Measurements from ENCODE around the gene MSX1. TPM values are rescaled to one million over a fixed set of nuclear protein-coding genes. Genes with fewer than 3 reads are reported as not detected.

Gene MSX1
- polyA plus RNA-seq, 6 donors from 2014 or later, result not detected

GRCh38 chr4:4862665-4863482 lies 3.4 kb downstream of the MSX1 start:
- Mint-ChIP-seq H3K27ac (peak overlapping the region in 4 of 6 donors; percentile 74 to 98 (median 80)), H3K9me3 (peaks cover 4 to 51% (median 19%) of the 10 kb centered on the region in 7 donors), H3K4me1 (peaks cover 25 to 48% (median 47%) of the 10 kb centered on the region in 3 donors), H3K36me3 (peaks cover 0 to 17% of the 10 kb centered on the region in 2 donors), H3K27me3 (peaks cover 55 to 73% (median 65%) of the 10 kb centered on the region in 3 donors), H3K4me3 (peak overlapping the region in 5 of 8 donors; percentile 6 to 90 (median 73))
- DNase-seq, result no peak
- ATAC-seq (ENCODE audit: low read depth in 2 of 2), result no peak

DNA sequence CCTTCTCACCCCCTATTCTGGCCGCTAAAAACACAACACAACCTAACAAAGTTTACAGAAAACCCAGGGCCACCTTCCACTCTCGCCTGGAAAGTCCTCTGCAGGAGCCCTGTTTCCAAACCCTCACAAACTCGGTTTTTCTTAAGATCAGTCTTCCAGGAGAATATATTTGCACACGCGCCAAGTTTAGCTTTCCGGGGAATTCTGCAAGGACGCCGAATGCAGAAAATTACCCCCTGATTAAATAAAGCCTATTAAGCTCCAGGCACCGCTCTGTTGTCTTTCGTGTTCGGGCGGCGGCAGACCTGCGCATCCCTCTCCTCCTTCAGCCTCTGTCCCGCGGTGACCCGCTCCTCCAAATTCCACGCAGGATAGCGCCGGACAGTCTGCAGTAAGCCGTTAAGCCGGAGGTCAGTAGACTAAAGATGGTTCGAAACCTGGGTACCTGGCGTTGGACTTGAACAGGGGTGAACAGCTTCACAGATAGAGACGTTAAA lies 5.0 kb downstream of the MSX1 start:
- Mint-ChIP-seq H3K9me3 (peaks cover 4 to 45% (median 20%) of the 10 kb centered on the region in 7 donors), H3K27me3 (peaks cover 51 to 63% (median 62%) of the 10 kb centered on the region in 3 donors), H3K4me3 (peak overlapping the region in 5 of 8 donors; percentile 30 to 78 (median 71)), H3K27ac (peak overlapping the region in 4 of 6 donors; percentile 86 to 91 (median 90)), H3K4me1 (peaks cover 23 to 47% (median 42%) of the 10 kb centered on the region in 3 donors), H3K36me3 (peaks cover 0 to 10% of the 10 kb centered on the region in 2 donors)
- DNase-seq (no peak), ATAC-seq (ENCODE audit: low read depth in 2 of 2) (no peak)

DNA sequence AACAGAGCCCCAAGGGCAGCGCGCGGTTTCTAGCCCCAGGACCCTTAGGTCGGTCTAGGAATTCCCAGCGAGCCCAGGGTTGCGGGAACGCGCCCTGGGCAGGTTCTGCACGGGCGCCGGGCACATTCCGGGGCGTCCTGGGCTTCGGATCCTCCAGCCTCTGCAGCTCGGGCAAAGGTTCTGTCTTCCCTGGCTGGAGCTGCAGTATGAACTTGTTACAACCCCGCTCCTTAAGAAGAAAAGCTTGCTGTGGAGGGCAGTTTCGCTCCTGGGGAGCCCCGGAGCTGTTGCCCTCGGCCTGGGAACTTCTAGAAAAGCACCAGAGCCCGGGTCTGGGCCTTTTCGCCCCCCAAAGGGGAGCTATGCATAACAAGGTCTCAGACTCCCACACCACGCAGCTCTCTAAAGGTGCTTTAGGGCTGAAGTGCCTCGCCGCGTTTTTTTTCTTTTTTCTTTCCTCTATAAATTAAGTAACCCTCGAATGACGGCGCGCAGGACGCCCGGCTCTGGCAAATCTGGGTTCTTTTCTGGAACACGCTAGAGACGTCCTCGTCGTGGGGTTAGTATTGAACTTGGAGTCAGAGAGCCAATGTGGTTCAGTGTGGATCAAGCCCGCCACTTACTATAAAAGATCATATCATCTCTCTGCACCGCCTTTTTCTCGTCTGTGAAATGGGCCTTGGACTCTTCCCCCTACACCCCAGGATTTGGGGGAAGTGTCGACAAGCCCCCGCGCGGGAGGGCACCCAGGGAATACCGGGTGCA lies 5.7 kb downstream of the MSX1 start:
- ATAC-seq (ENCODE audit: low read depth in 2 of 2), result no peak

GRCh38 chr4:4865705-4866123 lies 6.2 kb downstream of the MSX1 start:
- peak overlapping the region; percentile 70 to 85 (median 76) for H3K4me3 Mint-ChIP-seq
- H3K27ac Mint-ChIP-seq, result peak overlapping the region in 4 of 6 donors; percentile 86 to 96 (median 90)
- no peak for DNase-seq
- no peak for ATAC-seq (ENCODE audit: low read depth in 2 of 2)
- H3K36me3 Mint-ChIP-seq, result peaks cover 0 to 16% of the 10 kb centered on the region in 2 donors
- peaks cover 57 to 70% (median 59%) of the 10 kb centered on the region in 3 donors for H3K27me3 Mint-ChIP-seq
- H3K4me1 Mint-ChIP-seq, result peaks cover 27 to 52% (median 45%) of the 10 kb centered on the region in 3 donors
- peaks cover 4 to 52% (median 29%) of the 10 kb centered on the region in 7 donors for H3K9me3 Mint-ChIP-seq

More for the DNA sequence above, 5.7 kb downstream of the MSX1 start:
- H3K36me3 Mint-ChIP-seq, result peaks cover 0 to 15% of the 10 kb centered on the region in 2 donors
- H3K4me1 Mint-ChIP-seq, result peaks cover 27 to 51% (median 47%) of the 10 kb centered on the region in 3 donors
- peak overlapping the region; percentile 9 to 76 (median 67) for H3K4me3 Mint-ChIP-seq
- peaks cover 4 to 50% (median 24%) of the 10 kb centered on the region in 7 donors for H3K9me3 Mint-ChIP-seq
- DNase-seq, result no peak
- H3K27me3 Mint-ChIP-seq, result peaks cover 58 to 69% (median 62%) of the 10 kb centered on the region in 3 donors
- peak overlapping the region in 4 of 6 donors; percentile 86 to 91 (median 90) for H3K27ac Mint-ChIP-seq

GRCh38 chr4:4866124-4866865 lies 6.8 kb downstream of the MSX1 start:
- ATAC-seq (ENCODE audit: low read depth in 2 of 2) (no peak), DNase-seq (no peak)
- Mint-ChIP-seq H3K27me3 (peaks cover 51 to 70% (median 62%) of the 10 kb centered on the region in 3 donors), H3K27ac (peak overlapping the region in 5 of 6 donors; percentile 70 to 96 (median 88)), H3K4me3 (peak overlapping the region; percentile 70 to 85 (median 76)), H3K4me1 (peaks cover 31 to 52% (median 45%) of the 10 kb centered on the region in 3 donors), H3K9me3 (peaks cover 4 to 56% (median 35%) of the 10 kb centered on the region in 7 donors), H3K36me3 (peaks cover 0 to 16% of the 10 kb centered on the region in 2 donors)

DNA sequence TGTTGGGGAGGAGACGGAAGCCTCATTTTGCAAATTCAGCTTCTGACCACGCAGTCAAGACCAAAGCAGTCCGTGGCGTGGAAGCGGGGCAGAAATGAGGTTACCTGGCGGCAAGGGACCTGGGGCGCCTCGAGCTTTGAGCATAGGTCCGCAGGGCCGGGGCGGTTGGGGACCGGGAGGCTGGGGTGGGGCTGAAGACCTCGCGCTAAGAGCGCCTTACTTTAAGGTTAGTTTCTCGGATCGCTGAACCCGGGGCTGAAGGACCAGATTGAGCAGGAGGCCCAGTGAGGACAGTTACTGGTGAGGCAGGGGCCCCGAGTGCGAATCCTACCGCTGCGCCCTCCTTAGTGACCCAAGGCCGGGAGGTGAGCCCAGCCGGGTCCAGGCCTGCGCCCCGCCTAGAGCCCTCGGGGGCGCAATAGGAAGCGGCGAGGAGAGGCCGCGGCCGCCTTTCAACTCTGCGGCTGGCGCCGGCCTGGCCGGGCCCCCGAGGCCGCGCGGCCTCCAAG lies 7.5 kb downstream of the MSX1 start:
- DNase-seq (no peak), ATAC-seq (ENCODE audit: low read depth in 2 of 2) (peak in 1 of 2 donors; percentile 7)
- Mint-ChIP-seq H3K9me3 (peaks cover 4 to 51% (median 30%) of the 10 kb centered on the region in 7 donors), H3K36me3 (peaks cover 0 to 16% of the 10 kb centered on the region in 2 donors), H3K4me3 (peak overlapping the region; percentile 26 to 83 (median 72)), H3K27ac (peak overlapping the region in 5 of 6 donors; percentile 7 to 96 (median 86)), H3K27me3 (peaks cover 45 to 71% (median 60%) of the 10 kb centered on the region in 3 donors), H3K4me1 (peaks cover 32 to 50% (median 45%) of the 10 kb centered on the region in 3 donors)

- peaks cover 39 to 76% (median 60%) of the 10 kb centered on the region in 3 donors for H3K27me3 Mint-ChIP-seq
- H3K4me1 Mint-ChIP-seq, result peaks cover 32 to 46% (median 45%) of the 10 kb centered on the region in 3 donors
- H3K36me3 Mint-ChIP-seq, result peaks cover 0 to 16% of the 10 kb centered on the region in 2 donors
- H3K4me3 Mint-ChIP-seq, result no peak overlapping the region
- DNase-seq (no peak), ATAC-seq (ENCODE audit: low read depth in 2 of 2) (peak in 1 of 2 donors; percentile 19)
- H3K27ac Mint-ChIP-seq, result peak overlapping the region in 1 of 6 donors; percentile 57
- H3K9me3 Mint-ChIP-seq, result peaks cover 4 to 46% (median 30%) of the 10 kb centered on the region in 7 donors
Observed at GRCh38 chr4:4867375-4868039, 8.0 kb downstream of the MSX1 start.

DNA sequence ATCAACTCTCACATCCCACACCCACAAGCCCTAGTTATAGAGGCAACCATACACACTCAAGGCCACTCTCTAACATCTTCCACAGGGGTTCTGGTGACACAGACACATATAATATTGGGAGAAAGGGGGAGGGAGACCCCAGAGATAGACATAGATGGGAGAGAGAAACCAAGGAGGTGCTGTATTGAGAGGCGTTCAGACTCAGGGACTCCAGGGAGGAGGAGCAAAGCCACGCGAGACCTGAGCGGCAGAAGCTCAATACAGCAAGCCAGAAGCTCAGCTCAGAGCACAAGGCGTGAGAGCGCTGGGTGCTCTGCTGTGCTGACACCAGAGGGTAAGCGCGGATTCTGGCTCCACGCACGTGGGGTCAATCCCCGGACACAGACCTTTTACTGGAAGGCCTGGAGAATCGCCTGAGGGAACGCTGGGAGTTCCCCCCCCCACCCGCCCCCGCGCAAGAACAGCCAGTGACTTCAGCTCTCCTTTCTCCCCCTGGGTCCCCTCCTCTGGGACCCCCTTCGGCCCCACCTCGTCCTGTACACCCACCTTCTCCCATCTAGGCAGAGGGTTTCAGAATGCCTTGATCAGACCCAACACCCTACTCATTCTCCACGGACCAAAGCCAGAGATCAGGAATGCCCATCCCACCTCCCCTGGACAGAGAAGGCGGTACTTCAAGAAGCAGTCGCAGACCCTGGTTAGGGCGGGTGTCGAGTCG lies 8.7 kb downstream of the MSX1 start:
- H3K27me3 Mint-ChIP-seq, result peaks cover 39 to 77% (median 63%) of the 10 kb centered on the region in 3 donors
- no peak for ATAC-seq (ENCODE audit: low read depth in 2 of 2)

DNA sequence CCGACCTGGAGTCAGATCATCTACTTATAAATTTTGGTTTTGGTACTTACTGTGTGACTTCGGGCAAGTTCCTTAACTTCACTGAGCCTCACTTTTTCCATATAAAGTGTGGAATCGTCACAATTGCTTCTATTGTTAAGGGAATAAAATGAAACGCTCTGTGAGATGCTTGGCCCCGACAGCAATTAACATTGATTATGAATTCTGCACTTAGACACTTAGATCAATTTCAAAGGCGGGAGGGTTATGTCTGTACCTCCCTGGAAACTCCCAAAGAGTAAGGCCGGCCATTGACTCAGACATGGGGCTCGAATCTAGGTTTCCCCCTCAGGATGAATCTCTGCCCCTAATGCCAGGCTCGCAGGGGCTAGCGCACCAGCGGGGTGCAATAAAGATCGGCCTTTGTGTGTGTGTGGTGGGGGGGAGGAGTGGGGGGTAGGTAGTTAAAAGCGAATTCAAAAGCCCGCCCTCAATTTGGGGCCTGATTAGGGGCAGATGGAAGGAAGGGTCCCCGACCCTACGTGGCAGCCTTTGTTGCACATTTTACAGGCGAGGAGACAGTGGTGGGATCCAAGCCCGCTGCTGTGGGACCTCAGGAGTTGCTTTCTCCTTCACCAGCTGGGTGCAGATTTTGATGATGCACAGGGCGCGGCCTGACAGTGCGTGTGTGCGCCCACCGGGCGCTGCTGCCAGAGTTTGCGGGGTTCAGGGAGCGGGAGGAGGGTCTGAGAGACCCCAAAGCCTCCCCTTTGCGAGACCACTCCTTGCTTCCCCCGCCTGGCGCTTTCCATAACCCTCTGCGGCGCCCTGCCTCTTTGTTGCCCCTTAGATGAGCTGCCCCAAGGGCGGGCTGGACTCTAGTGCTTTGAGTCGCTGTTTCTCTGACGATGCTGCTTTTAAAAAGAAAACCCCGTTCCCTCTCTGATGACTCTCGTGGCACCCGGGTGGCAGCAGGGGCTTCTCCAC lies 9.6 kb downstream of the MSX1 start:
- H3K27ac Mint-ChIP-seq, result peak overlapping the region in 4 of 6 donors; percentile 81 to 98 (median 96)
- H3K36me3 Mint-ChIP-seq, result peaks cover 0 to 25% of the 10 kb centered on the region in 2 donors
- H3K4me1 Mint-ChIP-seq, result peaks cover 36 to 56% (median 53%) of the 10 kb centered on the region in 3 donors
- H3K4me3 Mint-ChIP-seq, result peak overlapping the region in 6 of 8 donors; percentile 61 to 82 (median 76)
- no peak for DNase-seq
- peaks cover 43 to 79% (median 69%) of the 10 kb centered on the region in 3 donors for H3K27me3 Mint-ChIP-seq
- H3K9me3 Mint-ChIP-seq, result peaks cover 0 to 41% (median 30%) of the 10 kb centered on the region in 7 donors
- no peak for ATAC-seq (ENCODE audit: low read depth in 2 of 2)

More for the DNA sequence above, 8.7 kb downstream of the MSX1 start:
- Mint-ChIP-seq H3K4me3 (peak overlapping the region in 3 of 8 donors; percentile 12 to 61 (median 16)), H3K27ac (peak overlapping the region in 3 of 6 donors; percentile 59 to 96 (median 70)), H3K36me3 (peaks cover 0 to 17% of the 10 kb centered on the region in 2 donors), H3K9me3 (peaks cover 1 to 44% (median 30%) of the 10 kb centered on the region in 7 donors), H3K4me1 (peaks cover 32 to 49% (median 48%) of the 10 kb centered on the region in 3 donors)
- DNase-seq, result no peak

Measured in naive B cell (primary cell).